T-helper 22 cell (primary cell): ENCODE data around the gene SPI1.

Experiments
- DNase-seq: peaks from one replicate; pipeline ENCODE4 v3.0.0-alpha.2; 2020; ENCODE audit warnings: low read depth

Gene SPI1

GRCh38 chr11:47357985-47358730, 20.2 kb downstream of the SPI1 start:
- no peak for DNase-seq

- no peak for DNase-seq
These were observed 21.4 kb downstream of the SPI1 start for GRCh38 chr11:47356998-47357329.

GRCh38 chr11:47356129-47356997, 22.0 kb downstream of the SPI1 start:
- DNase-seq: no peak

- DNase-seq: no peak
These were observed 22.8 kb downstream of the SPI1 start for GRCh38 chr11:47355283-47356128.

GRCh38 chr11:47354913-47355282, 23.4 kb downstream of the SPI1 start:
- DNase-seq: no peak

DNA sequence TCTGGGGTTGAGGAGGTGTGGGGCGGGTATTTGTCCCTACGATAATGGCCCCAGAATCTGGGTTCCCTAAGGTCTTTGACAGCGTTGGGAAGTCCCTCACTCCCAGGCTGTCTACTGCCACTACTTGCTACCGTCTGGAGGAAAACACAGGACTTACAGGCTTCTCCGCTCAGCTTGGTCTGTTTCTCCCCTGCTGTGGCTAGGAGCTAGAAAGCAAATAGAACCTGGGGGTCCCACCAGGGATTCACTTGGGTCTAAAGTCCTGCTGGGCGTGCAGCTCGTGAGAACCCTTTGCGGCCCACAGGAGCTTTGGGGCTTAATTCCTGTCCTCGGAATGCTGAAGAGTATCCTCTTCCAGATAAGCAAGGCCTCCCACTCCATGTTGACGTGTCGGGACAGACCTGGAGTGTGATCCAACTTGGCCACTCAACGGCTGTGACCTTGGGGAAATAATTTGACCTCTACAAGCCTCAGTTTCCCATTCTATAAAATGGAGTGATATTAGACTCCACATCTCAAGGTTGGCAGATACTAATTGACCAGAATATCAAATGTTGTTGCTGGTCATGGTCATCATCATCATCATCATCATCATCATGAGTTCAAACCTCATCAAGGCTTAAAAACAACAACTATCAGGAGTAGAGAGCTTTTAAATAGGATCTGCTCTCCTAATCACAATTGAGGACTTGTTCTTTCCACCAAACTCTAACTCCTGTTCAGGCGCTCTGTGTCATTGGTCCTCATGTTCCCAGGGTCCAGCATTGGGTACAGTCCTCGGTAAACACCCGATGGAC, 24.2 kb downstream of the SPI1 start:
- DNase-seq: no peak

DNA sequence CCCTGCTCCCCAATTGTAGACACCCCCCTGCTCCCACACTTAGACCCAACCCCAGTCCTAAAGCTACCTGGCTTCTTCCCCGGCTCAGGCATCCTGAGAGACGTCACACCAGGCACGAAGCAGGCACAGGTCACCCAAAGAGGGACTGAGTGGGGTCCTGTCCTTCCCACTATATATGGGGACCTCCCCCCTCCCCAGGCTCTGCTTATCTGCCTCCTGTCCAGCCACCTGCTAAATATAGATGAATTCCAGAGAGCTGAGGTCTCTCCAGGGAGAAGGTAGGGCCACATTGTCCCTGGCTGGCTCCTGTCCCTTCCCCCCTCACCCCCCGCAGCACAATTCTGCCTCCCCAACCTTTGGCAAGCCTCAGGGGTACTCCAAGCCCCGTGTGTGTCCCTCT, 25.8 kb downstream of the SPI1 start, which contains the start of gene MYBPC3:
Gene MYBPC3, minus strand, starts transcription at position 147 of the 400 bp plus-strand sequence. Its CDS starts 55 bp downstream, at position 92.
- no peak for DNase-seq

GRCh38 chr11:47351156-47352126, 26.9 kb downstream of the SPI1 start:
- DNase-seq: no peak

- no peak for DNase-seq
These were observed 28.0 kb downstream of the SPI1 start for GRCh38 chr11:47350315-47350714.

DNA sequence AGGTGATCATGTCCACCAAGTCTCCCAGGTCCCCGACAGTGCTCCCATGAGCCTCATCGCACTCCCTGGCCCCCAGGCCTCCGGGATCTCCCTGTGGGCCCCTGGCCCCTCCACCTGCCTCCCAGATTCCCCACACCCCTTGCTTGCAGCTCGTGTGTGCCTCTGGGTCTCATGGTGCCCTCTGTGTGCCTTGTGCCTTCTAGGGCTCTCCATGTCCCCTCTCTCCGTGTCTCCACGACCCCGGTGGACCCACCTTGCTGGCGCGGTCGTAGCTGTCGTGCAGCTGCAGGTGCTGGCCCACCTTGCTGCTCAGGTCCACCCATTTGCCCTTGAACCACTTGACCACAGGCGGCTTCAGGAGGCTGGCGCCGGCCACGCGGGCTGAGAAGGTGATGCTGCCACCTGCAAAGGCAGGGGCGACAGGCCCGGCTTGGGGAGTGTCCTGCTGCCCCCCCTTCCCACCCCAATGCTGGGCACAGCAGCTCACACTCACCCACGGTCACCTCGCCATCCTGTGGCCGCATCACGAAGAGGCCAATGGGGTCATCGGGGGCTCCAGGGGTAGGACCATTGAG, 28.7 kb downstream of the SPI1 start:
- no peak for DNase-seq

- no peak for DNase-seq
These were observed 29.5 kb downstream of the SPI1 start for GRCh38 chr11:47348859-47349258.

GRCh38 chr11:47348131-47348802, 30.1 kb downstream of the SPI1 start:
- DNase-seq: no peak

GRCh38 chr11:47347137-47347536, 31.2 kb downstream of the SPI1 start:
- no peak for DNase-seq

DNA sequence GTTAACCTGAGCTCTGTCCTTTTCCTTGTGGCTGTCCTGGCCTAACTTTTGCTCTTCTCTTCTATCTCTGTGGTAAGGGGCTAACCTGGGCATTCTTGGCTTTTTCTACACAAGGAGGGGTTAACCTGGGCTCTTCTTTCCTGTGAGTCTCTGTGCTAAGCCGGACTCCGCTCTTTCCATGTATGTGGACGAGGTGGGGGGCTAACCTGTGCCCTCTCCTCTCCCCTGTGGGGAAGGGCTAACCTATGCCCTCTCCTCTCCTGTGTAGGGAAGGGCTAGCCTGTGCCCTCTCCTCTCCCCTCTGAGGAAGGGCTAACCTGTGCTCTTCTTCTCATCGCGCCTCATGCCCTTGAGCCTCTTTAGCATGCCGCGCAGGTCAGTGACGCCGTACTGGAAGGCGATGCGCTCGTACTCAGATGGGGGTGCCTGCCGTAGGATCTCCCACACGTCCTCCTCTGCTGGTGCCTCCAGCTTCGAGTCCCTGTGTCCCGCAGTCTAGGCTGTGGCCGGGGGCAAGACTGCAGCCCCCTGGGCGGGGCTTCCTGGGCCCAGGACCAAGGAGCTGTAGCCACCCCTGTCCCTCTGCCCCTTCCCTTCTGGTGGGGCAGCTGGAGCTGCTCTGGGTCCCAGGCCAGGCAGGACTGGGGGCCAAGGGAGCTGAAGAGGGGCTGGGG, 32.3 kb downstream of the SPI1 start:
- DNase-seq: no peak

DNA sequence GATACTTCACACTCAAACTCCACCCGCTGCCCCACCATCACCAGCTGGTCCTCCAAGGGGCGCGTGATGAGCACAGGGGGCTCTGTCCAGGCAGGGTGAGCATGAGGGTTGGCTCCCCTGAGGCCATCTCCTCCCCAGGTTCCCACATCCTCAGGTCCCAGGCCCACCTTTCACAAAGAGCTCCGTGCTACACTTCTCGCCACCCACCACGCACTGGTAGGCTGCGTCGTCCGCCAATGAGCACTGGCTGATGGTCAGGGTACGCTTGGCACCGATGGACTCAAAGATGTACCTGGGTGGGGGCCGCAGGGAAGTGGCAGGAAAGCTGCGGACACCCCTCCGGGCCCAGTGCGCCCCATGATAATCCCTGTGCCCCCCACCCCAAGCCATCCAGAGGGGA, 35.5 kb downstream of the SPI1 start:
- DNase-seq: no peak

DNA sequence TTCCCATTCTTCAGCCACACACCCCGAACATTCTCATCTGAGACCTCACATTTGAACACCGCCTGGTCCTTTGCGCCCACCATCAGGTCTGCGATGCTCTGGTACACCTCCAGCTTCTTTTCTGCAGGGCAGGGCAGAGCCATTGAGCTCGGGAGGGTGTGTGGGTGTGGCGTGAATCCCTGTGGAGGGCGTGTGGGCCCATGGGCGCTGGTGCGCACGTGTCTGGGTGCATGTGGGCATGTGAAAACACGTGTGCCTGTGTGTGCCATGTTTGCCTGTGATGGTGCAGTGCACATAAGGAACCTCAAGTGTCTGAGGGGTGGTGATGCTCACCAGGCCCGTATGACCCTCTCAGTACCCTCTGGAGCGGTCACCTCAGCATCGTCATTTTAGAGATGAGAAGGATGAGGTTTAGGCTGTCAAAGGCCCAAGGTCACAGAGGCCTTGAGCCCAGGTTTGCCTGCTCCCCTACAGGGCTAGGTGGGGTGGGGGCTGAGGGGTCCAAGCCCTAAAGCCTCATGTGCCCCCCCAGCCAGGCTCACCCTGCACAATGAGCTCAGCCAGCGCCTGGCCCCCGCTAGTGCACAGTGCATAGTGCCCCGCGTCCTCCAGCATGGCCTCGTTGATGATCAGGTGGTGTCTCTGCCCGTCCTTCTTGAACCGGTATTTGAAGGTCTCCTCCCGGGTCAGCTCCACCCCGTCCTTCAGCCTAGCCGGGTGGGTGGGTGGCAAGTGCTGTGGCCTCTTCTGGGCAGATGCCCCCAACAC, 36.1 kb downstream of the SPI1 start:
- no peak for DNase-seq

DNA sequence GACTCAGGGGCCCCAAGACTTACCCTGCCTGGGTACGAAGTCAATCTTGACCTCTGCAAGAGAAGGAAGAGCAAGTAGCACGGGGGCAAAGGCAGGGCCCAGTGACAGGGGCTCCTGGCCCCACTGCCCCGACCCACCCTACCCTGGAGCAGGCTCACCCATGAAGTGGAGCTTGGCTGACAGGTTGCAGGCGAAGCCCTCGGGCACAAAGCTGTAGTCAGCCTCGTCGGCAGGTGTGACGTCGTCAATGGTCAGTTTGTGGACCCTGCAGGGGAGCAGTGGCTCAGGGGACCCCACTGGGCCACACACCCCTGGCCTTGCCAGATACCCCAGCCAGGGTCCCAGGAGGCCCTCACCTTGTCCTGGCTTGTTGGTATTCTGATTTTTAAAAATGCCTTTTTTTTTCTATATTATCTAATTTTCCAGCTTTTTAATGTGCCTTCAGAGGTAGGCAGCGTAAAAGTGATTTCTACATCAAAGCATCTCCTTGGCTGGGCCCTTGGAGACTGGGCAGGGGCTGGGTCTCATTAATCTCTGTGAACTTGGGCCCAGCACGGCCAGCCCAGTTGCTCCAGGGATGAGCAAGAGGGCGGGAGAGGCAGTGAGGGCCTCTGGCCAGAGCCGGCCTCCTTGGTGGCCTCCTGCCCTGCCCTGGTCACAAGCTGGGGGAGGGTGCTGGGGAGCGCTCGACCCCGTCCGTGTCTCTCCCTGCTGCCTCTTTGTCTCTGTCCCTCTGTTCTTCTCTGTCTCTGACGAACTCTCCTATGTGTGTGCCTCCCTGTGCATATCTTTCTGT, 37.2 kb downstream of the SPI1 start:
- DNase-seq: no peak
